GM18526 (cell line): ENCODE data around the gene TBX6.

Experiments used
- POLR2A ChIP-seq: IDR thresholded peaks from 3 replicates; pipeline ENCODE4 v1.6.1; 2011; ENCODE audit not compliant: insufficient read length; ENCODE audit errors: extremely low read depth

Gene TBX6

GRCh38 chr16:30083216-30084055 lies 8.3 kb downstream of the TBX6 start:
- TF ChIP-seq POLR2A: no peak

DNA sequence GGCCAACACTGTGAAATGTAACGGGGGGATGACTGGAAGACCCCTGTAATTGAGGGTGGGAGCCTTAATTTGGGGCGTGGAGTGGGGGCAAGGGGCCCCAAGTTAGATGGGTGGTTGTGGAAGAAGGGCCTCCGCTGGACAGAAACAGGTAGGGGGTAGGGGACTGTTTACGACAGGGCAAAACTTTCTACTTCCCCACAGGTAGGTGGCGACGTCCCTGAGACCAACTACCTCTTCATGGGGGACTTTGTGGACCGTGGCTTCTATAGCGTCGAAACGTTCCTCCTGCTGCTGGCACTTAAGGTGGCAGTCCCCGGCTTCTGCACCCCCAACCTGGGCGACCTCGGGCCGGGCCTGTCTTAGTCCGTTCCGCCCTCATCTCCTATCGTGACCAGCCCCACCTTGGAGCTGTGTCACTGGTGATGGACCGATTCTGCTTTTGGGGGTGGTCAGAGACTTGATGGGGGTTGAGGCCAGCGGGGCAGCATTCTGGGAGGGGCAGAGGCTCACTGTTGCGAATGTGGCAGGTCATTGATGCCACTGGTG lies 9.1 kb downstream of the TBX6 start:
- TF ChIP-seq POLR2A: no peak

GRCh38 chr16:30079480-30079879 lies 12.2 kb downstream of the TBX6 start:
- TF ChIP-seq POLR2A: no peak

GRCh38 chr16:30078744-30079143 lies 13.0 kb downstream of the TBX6 start:
- TF ChIP-seq POLR2A: no peak

GRCh38 chr16:30077656-30078055 lies 14.1 kb downstream of the TBX6 start:
- no peak for TF ChIP-seq POLR2A

- no peak for TF ChIP-seq POLR2A
These were observed 15.4 kb downstream of the TBX6 start for GRCh38 chr16:30076276-30076791.

DNA sequence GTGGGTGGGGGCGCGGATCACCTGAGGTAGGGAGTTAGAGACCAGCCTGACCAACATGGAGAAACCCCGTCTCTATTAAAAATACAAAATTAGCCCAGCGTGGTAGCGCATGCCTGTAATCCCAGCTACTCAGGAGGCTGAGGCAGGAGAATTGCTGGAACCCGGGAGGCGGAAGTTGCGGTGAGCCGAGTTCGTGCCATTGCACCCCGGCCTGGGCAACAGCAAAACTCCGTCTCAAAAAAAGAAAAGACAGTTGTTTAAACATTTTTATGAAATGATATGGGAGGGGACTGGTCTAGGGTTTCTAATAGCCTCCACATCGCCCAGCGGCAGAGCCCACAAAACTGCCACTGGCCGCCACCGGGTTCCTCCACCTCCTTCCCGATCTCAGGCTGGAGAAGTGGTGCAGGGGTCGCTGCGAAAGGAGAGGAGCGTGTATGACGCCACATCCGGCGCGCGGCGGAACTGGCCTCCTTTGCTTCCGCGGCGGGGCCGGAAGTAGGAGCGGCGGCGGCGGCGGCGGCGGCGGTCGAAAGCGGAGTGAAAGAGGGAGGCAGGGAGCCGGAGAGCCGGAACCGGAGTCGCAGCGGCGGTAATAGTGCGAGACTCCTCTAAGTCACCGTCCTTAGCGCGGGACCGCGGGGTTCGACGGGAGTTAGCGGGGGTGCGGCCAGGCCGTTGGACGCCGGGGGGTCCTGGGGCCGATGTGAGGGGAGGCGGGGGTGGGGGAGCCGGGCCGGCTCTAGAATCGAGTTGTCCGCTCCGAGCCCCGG lies 16.0 kb downstream of the TBX6 start, which contains the start of gene PPP4C:
Gene PPP4C (plus strand): TSS at position 492 of the 773 bp plus-strand sequence. CDS start 384 bp downstream, outside the sequence.
- peak; percentile 95 for TF ChIP-seq POLR2A

DNA sequence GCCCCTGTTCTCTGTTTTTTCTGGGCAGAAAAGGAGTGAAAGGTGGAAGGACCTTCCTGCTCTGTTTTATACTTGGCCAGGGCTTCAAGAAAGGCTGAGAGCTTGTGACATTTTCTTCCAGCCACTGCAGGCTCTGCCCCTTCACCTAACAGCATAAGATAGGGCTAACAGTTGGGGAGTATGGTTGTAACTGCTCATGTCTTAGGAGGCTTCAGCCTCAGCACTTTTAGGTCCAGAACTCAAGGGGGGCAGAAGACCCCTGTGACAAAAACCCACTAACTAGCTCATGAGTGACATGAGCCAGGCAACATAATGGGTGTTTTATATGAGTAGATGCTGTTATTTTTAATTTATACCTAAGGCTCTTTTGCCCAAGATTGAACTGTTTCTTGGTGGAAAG lies 21.2 kb downstream of the TBX6 start:
- TF ChIP-seq POLR2A: no peak

GRCh38 chr16:30069611-30070462 lies 21.9 kb downstream of the TBX6 start:
- no peak for TF ChIP-seq POLR2A

GRCh38 chr16:30068750-30069610 lies 22.7 kb downstream of the TBX6 start:
- no peak for TF ChIP-seq POLR2A

DNA sequence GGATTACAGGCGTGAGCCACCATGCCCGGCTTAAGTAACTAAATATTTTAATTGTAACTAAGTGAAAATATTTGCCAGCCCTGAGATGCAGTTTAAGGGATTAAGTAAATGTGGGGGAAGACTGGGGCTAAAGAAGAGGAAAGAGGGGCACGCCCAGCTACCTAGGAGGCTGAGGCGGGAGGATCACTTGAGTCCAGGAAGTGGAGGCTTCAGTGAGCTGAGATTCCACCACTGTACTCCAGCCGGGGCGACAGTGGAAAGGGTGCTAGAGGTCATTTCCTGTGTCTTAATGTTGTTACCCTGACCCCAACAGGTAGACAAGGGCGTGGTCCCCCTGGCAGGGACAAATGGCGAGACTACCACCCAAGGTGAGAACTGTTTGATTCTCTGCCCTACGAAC lies 23.4 kb downstream of the TBX6 start:
- TF ChIP-seq POLR2A: no peak

- no peak for TF ChIP-seq POLR2A
These were observed 24.2 kb downstream of the TBX6 start for GRCh38 chr16:30067584-30067916.

DNA sequence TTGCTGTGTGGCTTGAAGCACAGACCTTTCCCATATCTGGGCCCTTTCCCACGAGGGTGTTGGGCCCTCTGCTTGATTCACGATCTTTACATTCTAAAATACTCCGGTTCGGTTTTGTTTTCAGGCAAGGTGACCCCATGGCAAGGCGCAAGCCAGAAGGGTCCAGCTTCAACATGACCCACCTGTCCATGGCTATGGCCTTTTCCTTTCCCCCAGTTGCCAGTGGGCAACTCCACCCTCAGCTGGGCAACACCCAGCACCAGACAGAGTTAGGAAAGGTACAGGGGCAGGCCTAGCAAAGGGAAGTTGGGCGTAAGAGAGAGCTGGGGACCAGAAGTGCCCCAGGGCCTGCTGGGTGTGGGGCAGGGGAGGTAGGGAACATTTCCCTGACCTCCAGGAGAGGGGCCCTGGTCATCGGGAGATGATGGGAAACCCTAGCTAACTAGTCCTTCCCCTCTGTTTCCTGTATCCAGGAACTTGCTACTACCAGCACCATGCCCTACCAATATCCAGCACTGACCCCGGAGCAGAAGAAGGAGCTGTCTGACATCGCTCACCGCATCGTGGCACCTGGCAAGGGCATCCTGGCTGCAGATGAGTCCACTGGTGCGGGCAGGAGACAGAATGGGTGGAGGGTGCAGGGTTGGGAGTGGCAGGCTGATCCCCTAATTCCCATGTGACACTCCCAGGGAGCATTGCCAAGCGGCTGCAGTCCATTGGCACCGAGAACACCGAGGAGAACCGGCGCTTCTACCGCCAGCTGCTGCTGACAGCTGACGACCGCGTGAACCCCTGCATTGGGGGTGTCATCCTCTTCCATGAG lies 24.8 kb downstream of the TBX6 start:
- no peak for TF ChIP-seq POLR2A
